HepG2 (cell line): ENCODE data around the gene EIF4ENIF1. TPM values are rescaled to one million over a fixed set of nuclear protein-coding genes. Genes with fewer than 3 reads are reported as not detected.
A peak's percentile ranks its signal among the peaks of the same experiment; 100 is the strongest.

Experiments
- EP300 ChIP-seq, 3 experiments: sonication (generic) in 1 of 3; formaldehyde crosslinking in 1 of 3; IDR thresholded peaks; 2 replicates each; pipeline versions ENCODE4 v1.5.1 to v1.6.1; 2011 to 2020; ENCODE audit warnings: low read depth in 2 of 3, low read length in 2 of 3, borderline replicate concordance in 1 of 3, improper control_type of control experiment in 1 of 3, mild to moderate bottlenecking in 1 of 3, missing genetic modification reagents in 1 of 3, moderate library complexity in 1 of 3
- FOXM1 ChIP-seq: sonication (generic); formaldehyde crosslinking; IDR thresholded peaks from 2 replicates; pipeline ENCODE4 v1.5.0; 2020; ENCODE audit warnings: missing genetic modification reagents
- GABPA ChIP-seq, 2 experiments: IDR thresholded peaks; 2 replicates each; pipeline ENCODE4 v1.6.1; 2011 to 2016; ENCODE audit warnings: low read depth in 2 of 2, low read length in 1 of 2, missing biosample characterization in 1 of 2, missing genetic modification characterization in 1 of 2
- HMGA1 ChIP-seq: sonication (generic); formaldehyde crosslinking; conservative IDR thresholded peaks from 2 replicates; pipeline ENCODE4 v1.4.0; 2020; ENCODE audit warnings: missing genetic modification reagents
- MED1 ChIP-seq: sonication (generic); formaldehyde crosslinking; IDR thresholded peaks from 2 replicates; pipeline ENCODE4 v1.4.0; 2020; ENCODE audit warnings: missing genetic modification reagents
- POLR2AphosphoS5 ChIP-seq: IDR thresholded peaks from 2 replicates; pipeline ENCODE4 v1.6.1; 2012; ENCODE audit warnings: low read depth, low read length
- RFX5 ChIP-seq: IDR thresholded peaks from 2 replicates; pipeline ENCODE4 v1.6.1; 2011; ENCODE audit warnings: low read depth, low read length, improper control_type of control experiment
- SNAPC4 ChIP-seq: sonication (generic); formaldehyde crosslinking; IDR thresholded peaks from 2 replicates; pipeline ENCODE4 v1.4.0; 2020; ENCODE audit warnings: mild to moderate bottlenecking, missing genetic modification reagents
- TP53 ChIP-seq: sonication (generic); formaldehyde crosslinking; conservative IDR thresholded peaks from 2 replicates; pipeline ENCODE4 v1.4.0; 2020; ENCODE audit warnings: missing genetic modification reagents
- ZNF414 ChIP-seq: sonication (generic); formaldehyde crosslinking; IDR thresholded peaks from 2 replicates; pipeline ENCODE4 v1.5.0; 2020; ENCODE audit warnings: missing genetic modification reagents
- ZNF614 ChIP-seq: IDR thresholded peaks from 2 replicates; pipeline ENCODE4 v1.6.1; 2018; ENCODE audit warnings: missing biosample characterization, missing genetic modification reagents, inconsistent platforms, borderline replicate concordance
- polyA plus RNA-seq, 8 experiments: library from polyadenylated mRNA; depleted of rRNA in 3 of 8; stranded (reverse) in 7 of 8; unstranded in 1 of 8; fragments of >200 nt; fragmentation: Illumina TruSeq in 4 of 8; extraction: Trizol in 4 of 8; gene quantifications; 2 replicates each; pipeline versions ENCODE4 v1.2.1 to v1.2.3, GENCODE V29; 2011 to 2016; ENCODE audit warnings: low read depth in 4 of 8, missing spikeins in 1 of 8, mixed read lengths in 1 of 8; ENCODE audit not compliant: insufficient read depth in 1 of 8
- total RNA-seq, 5 experiments: library from RNA; depleted of rRNA; stranded (reverse); fragments of >200 nt; fragmentation: Illumina TruSeq; extraction: Trizol; gene quantifications; 2 replicates each; pipeline ENCODE4 v1.2.3, GENCODE V29; 2016; ENCODE audit warnings: low read depth in 1 of 5

Gene EIF4ENIF1
- total and polyA plus RNA-seq, 2 of the 13 experiments (the other 11 are each of a cell fraction or from before 2014, with no cell fraction given): 11.9 to 12.3 TPM

GRCh38 chr22:31490496-31490925 lies 869 bp upstream of the EIF4ENIF1 start (continued):
- TF ChIP-seq GABPA (IDR thresholded peaks at IDR 0.05; ENCODE audit: low read depth, low read length): no peak
- 0 out of 2 replicates have a peak, but pooled peaks have one; percentile 12 for TF ChIP-seq GABPA (CRISPR knock-in tag; IDR thresholded peaks at IDR 0.05; ENCODE audit: low read depth)
- TF ChIP-seq ZNF414: no peak
- TF ChIP-seq ZNF614 (CRISPR knock-in tag): 0 out of 2 replicates have a peak, but pooled peaks have one; percentile 13
- peak; percentile 35; the same call in 1 of the 2 replicates for TF ChIP-seq MED1 (CRISPR knock-in tag)
- TF ChIP-seq FOXM1 (CRISPR knock-in tag): no peak
- no peak for TF ChIP-seq EP300 (IDR thresholded peaks at IDR 0.05; ENCODE audit: low read depth in 2 of 2, low read length in 2 of 2)
- no peak for TF ChIP-seq EP300 (CRISPR knock-in tag; IDR thresholded peaks at IDR 0.05; ENCODE audit: borderline replicate concordance)
- peak; percentile 65; the same call in 1 of the 2 replicates for TF ChIP-seq SNAPC4 (CRISPR knock-in tag)
- no peak for TF ChIP-seq RFX5
- 0 out of 2 replicates have a peak, but pooled peaks have one; percentile 45 for TF ChIP-seq TP53
- TF ChIP-seq HMGA1 (CRISPR knock-in tag): no peak
- peak; percentile 34; the same call in 1 of the 2 replicates for TF ChIP-seq POLR2AphosphoS5
